ENCODE data around the gene FARSA. TPM values are rescaled to one million over a fixed set of nuclear protein-coding genes. Genes with fewer than 3 reads are reported as not detected.
A peak's percentile ranks its signal among the peaks of the same experiment; 100 is the strongest.

Gene FARSA
- total RNA-seq, 4 donors from 2014 or later = 40.7 to 68.8 (median 62.3) TPM

DNA sequence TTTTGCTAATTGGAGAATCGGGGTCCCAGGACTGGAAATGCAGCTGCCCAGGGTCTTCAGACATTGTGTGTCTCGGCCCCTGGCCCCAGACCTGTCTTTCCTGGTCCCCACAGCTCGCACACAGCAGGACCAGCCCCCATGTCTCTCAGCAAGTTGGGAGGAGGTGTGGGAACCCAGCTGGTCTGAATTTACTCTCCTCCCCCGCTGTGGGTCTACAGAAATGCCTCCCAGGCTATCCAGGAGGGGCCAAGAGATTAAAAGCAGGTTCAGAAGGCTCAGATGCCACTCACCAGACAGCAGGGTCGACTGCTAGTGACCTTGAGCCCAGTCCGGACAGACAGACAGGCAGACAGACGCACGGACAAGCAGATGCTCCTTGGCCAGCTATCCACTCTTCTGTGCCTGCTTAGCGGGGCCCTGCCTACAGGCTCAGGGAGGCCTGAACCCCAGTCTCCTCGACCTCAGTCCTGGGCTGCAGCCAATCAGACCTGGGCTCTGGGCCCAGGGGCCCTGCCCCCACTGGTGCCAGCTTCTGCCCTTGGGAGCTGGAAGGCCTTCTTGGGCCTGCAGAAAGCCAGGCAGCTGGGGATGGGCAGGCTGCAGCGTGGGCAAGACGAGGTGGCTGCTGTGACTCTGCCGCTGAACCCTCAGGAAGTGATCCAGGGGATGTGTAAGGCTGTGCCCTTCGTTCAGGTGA lies 35.9 kb upstream of the FARSA start, which contains the start of gene DAND5:
DAND5 (plus strand) TSS at position 285 of the 697 bp plus-strand sequence; CDS start at position 370, 85 bp downstream.
- Histone ChIP-seq H3K4me3 (no peak within 1 kb of the TSS), H3K27me3 (no peaks in the 10 kb centered on the region), H3K9me3 (no peaks in the 10 kb centered on the region), H3K36me3 (no peaks in the 10 kb centered on the region), H3K4me1 (peaks cover 0 to 12% of the 10 kb centered on the region in 2 donors), H3K27ac (no peak within 1 kb of the TSS)
- intact Hi-C loops (cut with DNase I; ENCODE audit: low total_unique reads) (no loop called here), in situ Hi-C loops (cut with MboI; ENCODE audit: low sequenced_read_pairs in 4 of 4) (loop anchor here in 2 of 4 donors (10.0 to 25.0 kb wide), 2 partner anchors 85 to 293 kb away; partner anchors contain the start of genes DNASE2 (in 1 of the 2) and KLF1 (in 1 of the 2))
- TF ChIP-seq, protein P1, sequence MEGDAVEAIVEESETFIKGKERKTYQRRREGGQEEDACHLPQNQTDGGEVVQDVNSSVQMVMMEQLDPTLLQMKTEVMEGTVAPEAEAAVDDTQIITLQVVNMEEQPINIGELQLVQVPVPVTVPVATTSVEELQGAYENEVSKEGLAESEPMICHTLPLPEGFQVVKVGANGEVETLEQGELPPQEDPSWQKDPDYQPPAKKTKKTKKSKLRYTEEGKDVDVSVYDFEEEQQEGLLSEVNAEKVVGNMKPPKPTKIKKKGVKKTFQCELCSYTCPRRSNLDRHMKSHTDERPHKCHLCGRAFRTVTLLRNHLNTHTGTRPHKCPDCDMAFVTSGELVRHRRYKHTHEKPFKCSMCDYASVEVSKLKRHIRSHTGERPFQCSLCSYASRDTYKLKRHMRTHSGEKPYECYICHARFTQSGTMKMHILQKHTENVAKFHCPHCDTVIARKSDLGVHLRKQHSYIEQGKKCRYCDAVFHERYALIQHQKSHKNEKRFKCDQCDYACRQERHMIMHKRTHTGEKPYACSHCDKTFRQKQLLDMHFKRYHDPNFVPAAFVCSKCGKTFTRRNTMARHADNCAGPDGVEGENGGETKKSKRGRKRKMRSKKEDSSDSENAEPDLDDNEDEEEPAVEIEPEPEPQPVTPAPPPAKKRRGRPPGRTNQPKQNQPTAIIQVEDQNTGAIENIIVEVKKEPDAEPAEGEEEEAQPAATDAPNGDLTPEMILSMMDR (IDR thresholded peaks at IDR 0.05 in 4 of 5, conservative IDR thresholded peaks at IDR 0.05 in 1 of 5) = no peak
- no peak for TF ChIP-seq POLR2A (IDR thresholded peaks at IDR 0.05)
- ATAC-seq = no peak
- DNase-seq = no peak

DNA sequence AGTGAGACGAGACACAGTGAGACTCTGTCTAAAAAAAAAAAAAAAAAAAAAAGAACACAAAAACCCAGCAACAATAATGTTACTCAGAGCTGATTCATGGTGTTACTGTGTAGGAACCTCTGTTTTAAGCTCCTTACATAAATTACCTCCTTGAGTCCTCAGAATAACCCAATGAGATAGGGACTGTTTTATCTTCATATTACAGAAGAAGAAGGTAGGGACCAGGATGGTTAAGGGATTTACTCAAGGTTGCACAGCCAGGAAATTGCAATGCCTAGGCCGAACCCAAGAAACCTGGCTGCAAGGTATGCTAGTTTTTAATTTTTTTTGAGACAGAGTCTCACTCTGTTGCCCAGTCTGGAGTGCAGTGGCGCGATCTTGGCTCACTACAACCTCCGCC lies 34.4 kb upstream of the FARSA start:
- TF ChIP-seq POLR2A (IDR thresholded peaks at IDR 0.05) = no peak
- TF ChIP-seq, protein P1 (IDR thresholded peaks at IDR 0.05 in 4 of 5, conservative IDR thresholded peaks at IDR 0.05 in 1 of 5) = no peak
- Histone ChIP-seq H3K27me3 (no peaks in the 10 kb centered on the region), H3K36me3 (no peaks in the 10 kb centered on the region), H3K4me1 (peaks cover 0 to 12% of the 10 kb centered on the region in 2 donors), H3K27ac (no peak overlapping the region), H3K4me3 (no peak overlapping the region), H3K9me3 (no peaks in the 10 kb centered on the region)
- DNase-seq (no peak), ATAC-seq (no peak)
- in situ Hi-C loops (cut with MboI; ENCODE audit: low sequenced_read_pairs in 4 of 4) = loop anchor here in 2 of 4 donors (10.0 to 25.0 kb wide), 2 partner anchors 83 to 294 kb away; partner anchors contain the start of genes DNASE2 (in 1 of the 2) and KLF1 (in 1 of the 2)
- intact Hi-C loops (cut with DNase I; ENCODE audit: low total_unique reads) = no loop called here

- Histone ChIP-seq H3K4me3 (peak overlapping the region; percentile 56 to 69 (median 60)), H3K4me1 (peaks cover 0 to 12% of the 10 kb centered on the region in 2 donors), H3K9me3 (no peaks in the 10 kb centered on the region), H3K27ac (peak overlapping the region; percentile 60 to 72 (median 68)), H3K27me3 (no peaks in the 10 kb centered on the region), H3K36me3 (no peaks in the 10 kb centered on the region)
- DNase-seq (no peak), ATAC-seq (no peak)
- in situ Hi-C loops (cut with MboI; ENCODE audit: low sequenced_read_pairs in 4 of 4) = loop anchor here in 2 of 4 donors (10.0 to 25.0 kb wide), 2 partner anchors 81 to 297 kb away; partner anchors contain the start of genes DNASE2 (in 1 of the 2) and KLF1 (in 1 of the 2)
- intact Hi-C loops (cut with DNase I; ENCODE audit: low total_unique reads) = loop anchor here (1.0 kb wide), 2 partner anchors 19 to 80 kb away; no protein-coding TSS in a partner anchor
- no peak for TF ChIP-seq POLR2A (IDR thresholded peaks at IDR 0.05)
- TF ChIP-seq, protein P1 (IDR thresholded peaks at IDR 0.05 in 4 of 5, conservative IDR thresholded peaks at IDR 0.05 in 1 of 5) = no peak
Measured at GRCh38 chr19:12965812-12966135, 32.3 kb upstream of the FARSA start.

- ATAC-seq = peak; percentile 96 to 97
- H3K4me1 ChIP-seq = peaks cover 0 to 12% of the 10 kb centered on the region in 2 donors
Measured at GRCh38 chr19:12965017-12965811, 31.7 kb upstream of the FARSA start.

More at GRCh38 chr19:12965017-12965811, 31.7 kb upstream of the FARSA start:
- no peaks in the 10 kb centered on the region for H3K36me3 ChIP-seq
- peak overlapping the region; percentile 60 to 72 (median 68) for H3K27ac ChIP-seq
- peak overlapping the region; percentile 56 to 69 (median 60) for H3K4me3 ChIP-seq
- TF ChIP-seq, protein P1 (IDR thresholded peaks at IDR 0.05 in 4 of 5, conservative IDR thresholded peaks at IDR 0.05 in 1 of 5) = peak; percentile 92 to 98 (median 95)
- TF ChIP-seq POLR2A (IDR thresholded peaks at IDR 0.05) = no peak
- in situ Hi-C loops (cut with MboI; ENCODE audit: low sequenced_read_pairs in 4 of 4) = loop anchor here in 2 of 4 donors (10.0 to 25.0 kb wide), 2 partner anchors 80 to 297 kb away; partner anchors contain the start of genes DNASE2 (in 1 of the 2) and KLF1 (in 1 of the 2)
- intact Hi-C loops (cut with DNase I; ENCODE audit: low total_unique reads) = loop anchor here (1.0 kb wide), 2 partner anchors 19 to 80 kb away; no protein-coding TSS in a partner anchor
- DNase-seq = peak in 1 of 2 donors; percentile 74
- H3K9me3 ChIP-seq = no peaks in the 10 kb centered on the region
- no peaks in the 10 kb centered on the region for H3K27me3 ChIP-seq
